Astrocyte (in vitro differentiated cells and primary cell): ENCODE data around the gene FBP1. TPM values are rescaled to one million over a fixed set of nuclear protein-coding genes. Genes with fewer than 3 reads are reported as not detected.

Experiments
- DNase-seq: peaks from one replicate; pipeline ENCODE4 v3.0.0-alpha.2; 2010; ENCODE audit warnings: low read depth
- FAIRE-seq: peaks from 2 replicates; lab custom pipeline; 2011; peaks lifted over from hg19 to GRCh38; lab: Jason Lieb, UNC
- H2AFZ ChIP-seq: 2 replicates; pipeline ENCODE4 v1.6.0; 2012; ENCODE audit warnings: low read depth, low read length, inconsistent platforms
- H3K27ac ChIP-seq: 2 replicates; pipeline ENCODE4 v1.5.1; 2011; ENCODE audit warnings: low read depth, low read length, inconsistent platforms
- H3K27me3 ChIP-seq: 2 replicates; pipeline ENCODE4 v1.6.0; 2011; ENCODE audit warnings: low read length, inconsistent platforms; ENCODE audit not compliant: insufficient read depth
- H3K36me3 ChIP-seq: 2 replicates; pipeline ENCODE4 v1.5.1; 2011; ENCODE audit warnings: low read length, inconsistent platforms; ENCODE audit not compliant: insufficient read depth
- H3K4me1 ChIP-seq: 2 replicates; pipeline ENCODE4 v1.5.1; 2011; ENCODE audit warnings: low read length, inconsistent platforms; ENCODE audit not compliant: insufficient read depth
- H3K4me2 ChIP-seq: 2 replicates; pipeline ENCODE4 v1.6.0; 2012; ENCODE audit warnings: low read length, inconsistent platforms
- H3K4me3 ChIP-seq: 2 replicates; pipeline ENCODE4 v1.5.1; 2011; ENCODE audit warnings: low read depth, mild to moderate bottlenecking, low read length, inconsistent platforms; ENCODE audit not compliant: insufficient read depth
- H3K79me2 ChIP-seq: 2 replicates; pipeline ENCODE4 v1.6.0; 2012; ENCODE audit warnings: mild to moderate bottlenecking, low read length, inconsistent platforms; ENCODE audit not compliant: insufficient read depth
- H3K9ac ChIP-seq: 2 replicates; pipeline ENCODE4 v1.6.0; 2012; ENCODE audit warnings: mild to moderate bottlenecking, low read length, inconsistent platforms
- H3K9me3 ChIP-seq: 2 replicates; pipeline ENCODE4 v1.5.1; 2012; ENCODE audit warnings: low read depth, mild to moderate bottlenecking, low read length, inconsistent platforms; ENCODE audit not compliant: insufficient read depth
- H4K20me1 ChIP-seq: 2 replicates; pipeline ENCODE4 v1.6.0; 2012; ENCODE audit warnings: low read length, inconsistent platforms; ENCODE audit not compliant: insufficient read depth
- H3K27ac Mint-ChIP-seq: one replicate; pipeline ENCODE4 v1.8.0; 2021; ENCODE audit warnings: mild to moderate bottlenecking, mixed read lengths; ENCODE audit not compliant: unreplicated experiment
- H3K27me3 Mint-ChIP-seq: one replicate; pipeline ENCODE4 v1.8.0; 2021; ENCODE audit warnings: low read depth, mixed read lengths; ENCODE audit not compliant: unreplicated experiment
- H3K36me3 Mint-ChIP-seq: one replicate; pipeline ENCODE4 v1.8.0; 2021; ENCODE audit warnings: low read depth, mixed read lengths; ENCODE audit not compliant: unreplicated experiment
- H3K4me1 Mint-ChIP-seq: one replicate; pipeline ENCODE4 v1.8.0; 2021; ENCODE audit warnings: low read depth, mixed read lengths; ENCODE audit not compliant: unreplicated experiment
- H3K4me3 Mint-ChIP-seq: one replicate; pipeline ENCODE4 v1.8.0; 2021; ENCODE audit warnings: mild to moderate bottlenecking, moderate library complexity, mixed read lengths; ENCODE audit not compliant: unreplicated experiment
- H3K9me3 Mint-ChIP-seq: one replicate; pipeline ENCODE4 v1.8.0; 2021; ENCODE audit warnings: mild to moderate bottlenecking, mixed read lengths; ENCODE audit not compliant: unreplicated experiment
- CTCF ChIP-seq: IDR thresholded peaks from 2 replicates; pipeline ENCODE4 v1.5.1; 2011; ENCODE audit warnings: low read depth, mild to moderate bottlenecking, inconsistent platforms, low read length, moderate library complexity; ENCODE audit not compliant: insufficient read depth
- EZH2 ChIP-seq: IDR thresholded peaks from 2 replicates; pipeline ENCODE4 v1.6.1; 2012; ENCODE audit warnings: mild to moderate bottlenecking, low read length, inconsistent platforms; ENCODE audit not compliant: insufficient read depth
- total RNA-seq: library from RNA; stranded (reverse); gene quantifications from 2 replicates; pipeline ENCODE4 v1.2.1, GENCODE V29; 2021

FBP1 gene
- total RNA-seq, 1 donor from 2014 or later: 0.25 TPM

GRCh38 chr9:94676446-94677131 is 37.3 kb upstream of the FBP1 start:
- FAIRE-seq: no peak

GRCh38 chr9:94675008-94675881 is 35.9 kb upstream of the FBP1 start:
- Histone ChIP-seq H3K4me1 (peaks cover 23% of the 10 kb centered on the region), H3K79me2 (no peaks in the 10 kb centered on the region), H4K20me1 (no peaks in the 10 kb centered on the region), H3K4me2 (peak overlapping the region; percentile 4), H2AFZ (no peak overlapping the region), H3K9ac (peak overlapping the region; percentile 39), H3K9me3 (no peaks in the 10 kb centered on the region), H3K27me3 (no peaks in the 10 kb centered on the region), H3K4me3 (no peak overlapping the region), H3K36me3 (no peaks in the 10 kb centered on the region), H3K27ac (peak overlapping the region; percentile 57)
- Mint-ChIP-seq H3K9me3 (no peaks in the 10 kb centered on the region), H3K27me3 (no peaks in the 10 kb centered on the region), H3K36me3 (peaks cover 2% of the 10 kb centered on the region), H3K4me1 (peaks cover 23% of the 10 kb centered on the region), H3K4me3 (no peak overlapping the region), H3K27ac (peak overlapping the region; percentile 3)
- FAIRE-seq (peak; percentile 78), DNase-seq (peak; percentile 78)
- TF ChIP-seq CTCF (no peak), EZH2 (no peak)

More at GRCh38 chr9:94676446-94677131, 37.3 kb upstream of the FBP1 start:
- H3K4me3 ChIP-seq: no peak overlapping the region
- H3K27me3 Mint-ChIP-seq: no peaks in the 10 kb centered on the region
- H3K36me3 Mint-ChIP-seq: peaks cover 2% of the 10 kb centered on the region
- peaks cover 28% of the 10 kb centered on the region for H3K4me1 Mint-ChIP-seq
- TF ChIP-seq EZH2 (no peak), CTCF (no peak)
- no peak overlapping the region for H3K9ac ChIP-seq
- peak; percentile 14 for DNase-seq
- H3K27ac Mint-ChIP-seq: no peak overlapping the region
- no peaks in the 10 kb centered on the region for H4K20me1 ChIP-seq
- no peaks in the 10 kb centered on the region for H3K79me2 ChIP-seq
- H3K4me1 ChIP-seq: peaks cover 23% of the 10 kb centered on the region
- H3K27me3 ChIP-seq: no peaks in the 10 kb centered on the region
- no peak overlapping the region for H2AFZ ChIP-seq
- no peak overlapping the region for H3K27ac ChIP-seq
- no peaks in the 10 kb centered on the region for H3K9me3 ChIP-seq
- H3K36me3 ChIP-seq: no peaks in the 10 kb centered on the region
- H3K4me2 ChIP-seq: no peak overlapping the region
- no peaks in the 10 kb centered on the region for H3K9me3 Mint-ChIP-seq
- no peak overlapping the region for H3K4me3 Mint-ChIP-seq
